Ascending aorta (tissue), 2 donors: Measurements from ENCODE around the gene EN2. TPM values are rescaled to one million over a fixed set of nuclear protein-coding genes. Genes with fewer than 3 reads are reported as not detected.
"Not testable (repeated sequence)": the region's sequence is repeated elsewhere in the genome, so short reads cannot be mapped to it uniquely, and the experiment has no call there.

Experiments
- DNase-seq, 2 donors: peaks; one replicate each; pipeline ENCODE4 v3.0.0-alpha.2; 2019; ENCODE audit warnings: low spot score in 2 of 2
- H3K27ac ChIP-seq, 2 donors: fragments of 200-600 bp; sonication (generic); one replicate each; pipeline ENCODE4 v1.5.1; 2016 to 2017; ENCODE audit warnings: mild to moderate bottlenecking in 1 of 2
- H3K27me3 ChIP-seq: fragments of 200-600 bp; sonication (generic); one replicate; pipeline ENCODE4 v1.5.1; 2017
- H3K36me3 ChIP-seq, 2 donors: fragments of 200-600 bp; sonication (generic); one replicate each; pipeline ENCODE4 v1.5.1; 2016
- H3K4me1 ChIP-seq, 2 donors: fragments of 200-600 bp; sonication (generic); one replicate each; pipeline ENCODE4 v1.5.1; 2016 to 2017; ENCODE audit warnings: mild to moderate bottlenecking in 1 of 2
- H3K4me3 ChIP-seq, 2 donors: fragments of 200-600 bp; sonication (generic); one replicate each; pipeline ENCODE4 v1.5.1; 2016 to 2017; ENCODE audit warnings: mild to moderate bottlenecking in 1 of 2
- H3K9me3 ChIP-seq, 2 donors: fragments of 200-600 bp; sonication (generic); one replicate each; pipeline ENCODE4 v1.5.1; 2016
- intact Hi-C: fragments of 100-400 bp; cut with DNase I; formaldehyde crosslinking; loops from one replicate; pipeline ENCODE4 v1.15.1; 2023
- total RNA-seq: library from RNA; depleted of rRNA; stranded (reverse); fragments of >200 nt; gene quantifications from one replicate; pipeline ENCODE4 v1.1.0, GENCODE V29; 2016
- TF ChIP-seq, protein P1 (sequence below), 3 experiments: fragments of 200-600 bp in 2 of 3; fragments of 450-650 bp in 1 of 3; sonication (generic) in 2 of 3; IDR thresholded peaks; one replicate each; pipeline ENCODE4 v1.5.1; 2016 to 2019; ENCODE audit warnings: antibody characterized with exemption in 3 of 3, mild to moderate bottlenecking in 1 of 3, moderate library complexity in 1 of 3

Gene EN2
- total RNA-seq, 1 donor from 2014 or later = not detected

DNA sequence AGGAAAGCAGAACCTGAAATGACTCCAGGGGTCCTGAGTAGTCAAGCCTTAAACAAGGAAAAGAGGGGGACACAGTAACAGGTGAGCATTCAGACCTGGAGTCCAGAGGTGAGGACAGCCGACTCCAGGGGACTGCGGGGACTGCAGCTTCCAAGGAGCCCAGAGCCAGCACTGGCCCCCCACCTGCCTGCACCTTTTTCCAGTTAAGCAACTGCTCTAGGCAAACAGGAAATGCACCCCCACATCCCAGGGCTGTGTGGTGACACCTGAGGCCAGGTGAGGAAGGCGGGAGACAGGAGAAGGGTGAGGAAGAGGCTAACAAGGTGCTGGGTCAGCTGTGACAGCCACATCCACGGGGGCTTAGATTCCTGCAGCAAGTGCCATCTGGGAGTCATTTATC lies 20.1 kb upstream of the EN2 start:
- DNase-seq = no peak
- Histone ChIP-seq H3K36me3 (no peaks in the 10 kb centered on the region), H3K27ac (no peak overlapping the region), H3K4me1 (no peaks in the 10 kb centered on the region), H3K9me3 (no peaks in the 10 kb centered on the region), H3K4me3 (no peak overlapping the region), H3K27me3 (no peaks in the 10 kb centered on the region)
- intact Hi-C loops = no loop called here
- TF ChIP-seq, protein P1, sequence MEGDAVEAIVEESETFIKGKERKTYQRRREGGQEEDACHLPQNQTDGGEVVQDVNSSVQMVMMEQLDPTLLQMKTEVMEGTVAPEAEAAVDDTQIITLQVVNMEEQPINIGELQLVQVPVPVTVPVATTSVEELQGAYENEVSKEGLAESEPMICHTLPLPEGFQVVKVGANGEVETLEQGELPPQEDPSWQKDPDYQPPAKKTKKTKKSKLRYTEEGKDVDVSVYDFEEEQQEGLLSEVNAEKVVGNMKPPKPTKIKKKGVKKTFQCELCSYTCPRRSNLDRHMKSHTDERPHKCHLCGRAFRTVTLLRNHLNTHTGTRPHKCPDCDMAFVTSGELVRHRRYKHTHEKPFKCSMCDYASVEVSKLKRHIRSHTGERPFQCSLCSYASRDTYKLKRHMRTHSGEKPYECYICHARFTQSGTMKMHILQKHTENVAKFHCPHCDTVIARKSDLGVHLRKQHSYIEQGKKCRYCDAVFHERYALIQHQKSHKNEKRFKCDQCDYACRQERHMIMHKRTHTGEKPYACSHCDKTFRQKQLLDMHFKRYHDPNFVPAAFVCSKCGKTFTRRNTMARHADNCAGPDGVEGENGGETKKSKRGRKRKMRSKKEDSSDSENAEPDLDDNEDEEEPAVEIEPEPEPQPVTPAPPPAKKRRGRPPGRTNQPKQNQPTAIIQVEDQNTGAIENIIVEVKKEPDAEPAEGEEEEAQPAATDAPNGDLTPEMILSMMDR (IDR thresholded peaks at IDR 0.05) = no peak

DNA sequence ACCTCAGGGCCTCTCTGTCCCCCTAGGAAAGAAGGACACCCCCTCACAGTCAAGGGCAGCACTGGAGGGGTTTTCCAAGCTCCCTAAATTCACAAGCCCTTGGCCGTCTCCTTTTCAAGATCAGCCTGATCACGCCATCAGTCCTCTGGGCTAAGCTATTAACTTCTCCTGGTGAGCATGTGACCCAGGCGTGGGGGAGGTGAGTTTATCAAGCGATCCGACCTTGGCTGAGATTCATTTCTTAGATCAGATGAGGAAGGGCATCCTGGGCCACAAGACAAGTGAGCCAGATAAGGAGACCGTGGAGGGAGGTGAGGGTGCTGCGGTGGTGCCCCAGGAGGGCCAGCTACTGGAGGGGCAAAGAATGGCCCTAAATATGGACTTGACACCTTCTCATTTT lies 19.2 kb upstream of the EN2 start:
- Histone ChIP-seq H3K4me1 (no peaks in the 10 kb centered on the region), H3K27ac (no peak overlapping the region), H3K36me3 (no peaks in the 10 kb centered on the region), H3K4me3 (no peak overlapping the region), H3K9me3 (no peaks in the 10 kb centered on the region), H3K27me3 (no peaks in the 10 kb centered on the region)
- TF ChIP-seq, protein P1 (IDR thresholded peaks at IDR 0.05) = no peak
- intact Hi-C loops = no loop called here
- no peak for DNase-seq

DNA sequence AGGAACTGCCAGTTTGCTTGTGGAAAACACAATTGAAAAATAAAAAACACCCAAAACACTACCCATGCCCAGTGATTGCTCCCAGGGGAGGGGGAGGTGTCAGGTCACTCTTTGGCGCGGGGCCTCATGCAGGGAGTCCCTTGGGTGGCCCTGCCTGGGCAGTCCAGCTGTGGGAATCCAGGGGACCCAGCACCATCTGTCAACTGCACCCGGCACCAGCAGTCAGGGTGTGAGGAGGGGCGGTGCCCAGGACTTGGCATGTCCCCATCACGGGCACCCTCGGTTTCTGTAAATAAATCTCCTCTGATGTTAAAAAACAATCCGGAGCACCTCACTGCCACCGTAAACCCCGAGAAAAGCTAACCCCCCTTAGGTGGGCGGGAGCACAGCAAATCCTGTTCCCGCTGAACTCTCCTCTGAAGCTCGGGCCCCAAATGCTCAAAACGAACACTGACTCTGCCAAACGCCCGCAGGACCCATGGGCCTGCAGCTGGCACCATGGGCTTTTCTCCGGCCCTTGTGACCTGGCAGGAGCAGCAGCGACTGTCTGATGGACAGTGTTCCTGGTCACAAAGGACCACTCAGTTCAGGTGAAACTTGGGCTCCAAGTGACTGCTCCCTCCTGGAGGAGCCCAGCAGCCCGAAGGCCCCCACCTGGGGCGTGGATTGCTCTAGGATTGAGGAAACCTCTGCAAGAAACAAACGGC lies 18.5 kb upstream of the EN2 start:
- intact Hi-C loops = no loop called here
- no peaks in the 10 kb centered on the region for H3K4me1 ChIP-seq
- H3K9me3 ChIP-seq = no peaks in the 10 kb centered on the region
- no peak overlapping the region for H3K27ac ChIP-seq
- no peaks in the 10 kb centered on the region for H3K36me3 ChIP-seq
- DNase-seq = no peak
- H3K27me3 ChIP-seq = no peaks in the 10 kb centered on the region
- TF ChIP-seq, protein P1 (IDR thresholded peaks at IDR 0.05) = no peak
- no peak overlapping the region for H3K4me3 ChIP-seq

DNA sequence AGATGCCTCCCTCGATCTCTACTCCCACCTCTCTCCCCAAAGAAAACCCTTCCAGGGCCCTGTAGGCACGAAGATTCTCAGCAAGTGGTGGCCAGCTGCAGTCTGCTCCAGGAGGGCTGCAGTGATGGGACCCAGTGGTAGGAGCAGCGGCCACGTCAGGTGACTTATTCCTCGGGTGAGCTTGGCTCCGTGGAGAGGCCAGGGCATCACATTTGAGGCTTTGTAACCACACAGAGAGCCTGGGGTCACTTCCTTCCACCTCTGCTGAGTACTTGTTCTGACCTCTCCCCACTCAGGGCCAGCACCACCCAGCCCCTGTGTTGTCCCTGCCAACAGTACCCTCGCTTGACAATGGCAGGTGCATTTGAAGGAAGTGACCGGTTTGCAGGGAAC lies 17.9 kb upstream of the EN2 start:
- no peak overlapping the region for H3K27ac ChIP-seq
- no peaks in the 10 kb centered on the region for H3K4me1 ChIP-seq
- intact Hi-C loops = no loop called here
- TF ChIP-seq, protein P1 (IDR thresholded peaks at IDR 0.05) = no peak
- no peak for DNase-seq
- no peak overlapping the region for H3K4me3 ChIP-seq
- H3K9me3 ChIP-seq = no peaks in the 10 kb centered on the region
- no peaks in the 10 kb centered on the region for H3K27me3 ChIP-seq
- H3K36me3 ChIP-seq = no peaks in the 10 kb centered on the region

DNA sequence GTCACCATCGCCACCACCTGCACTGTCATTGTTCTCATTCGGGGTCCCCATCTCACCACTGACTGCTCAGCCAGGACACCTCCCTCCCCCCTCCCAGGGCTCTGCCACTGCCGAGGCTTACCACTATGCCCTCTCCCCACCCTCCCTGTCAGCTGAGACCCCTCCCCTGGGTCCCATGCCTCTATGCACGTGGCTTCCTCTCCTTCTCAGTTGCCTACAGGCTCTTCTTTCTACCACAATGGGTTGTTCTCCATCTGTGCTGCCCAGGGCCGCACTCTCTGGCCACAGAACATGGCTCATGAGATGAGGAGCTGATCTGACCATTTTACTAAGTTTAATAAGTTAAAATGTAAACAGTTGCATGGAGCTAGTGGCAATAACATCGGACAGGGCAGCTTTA lies 16.1 kb upstream of the EN2 start:
- intact Hi-C loops = no loop called here
- Histone ChIP-seq H3K4me1 (no peaks in the 10 kb centered on the region), H3K9me3 (no peaks in the 10 kb centered on the region), H3K4me3 (no peak overlapping the region), H3K36me3 (no peaks in the 10 kb centered on the region), H3K27me3 (no peaks in the 10 kb centered on the region), H3K27ac (no peak overlapping the region)
- TF ChIP-seq, protein P1 (IDR thresholded peaks at IDR 0.05) = no peak
- DNase-seq = no peak

DNA sequence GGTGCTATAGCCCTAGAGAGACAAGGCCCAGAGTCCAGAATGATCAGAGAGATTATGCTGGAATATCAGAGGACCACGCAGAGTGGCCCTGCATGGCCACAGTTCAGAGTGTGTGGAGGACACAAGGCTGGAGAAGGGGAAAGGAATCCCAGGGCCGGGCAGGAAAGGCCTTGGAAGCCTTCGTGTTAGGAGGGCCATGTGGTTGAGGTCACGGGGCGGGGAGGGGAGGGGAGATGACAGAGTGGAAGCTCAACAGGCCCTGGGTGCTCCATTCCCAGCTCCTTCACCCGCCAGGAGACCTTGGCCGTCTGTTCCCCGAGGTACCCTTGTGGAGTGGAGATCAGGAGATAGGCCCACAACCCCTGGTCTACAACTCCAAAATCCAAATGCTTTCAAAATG lies 13.2 kb upstream of the EN2 start:
- H3K9me3 ChIP-seq = no peaks in the 10 kb centered on the region
- H3K36me3 ChIP-seq = no peaks in the 10 kb centered on the region
- no peak overlapping the region for H3K4me3 ChIP-seq
- DNase-seq = no peak
- no peak overlapping the region for H3K27ac ChIP-seq
- H3K27me3 ChIP-seq = peaks cover 8% of the 10 kb centered on the region
- intact Hi-C loops = no loop called here
- no peaks in the 10 kb centered on the region for H3K4me1 ChIP-seq
- TF ChIP-seq, protein P1 (IDR thresholded peaks at IDR 0.05) = no peak

DNA sequence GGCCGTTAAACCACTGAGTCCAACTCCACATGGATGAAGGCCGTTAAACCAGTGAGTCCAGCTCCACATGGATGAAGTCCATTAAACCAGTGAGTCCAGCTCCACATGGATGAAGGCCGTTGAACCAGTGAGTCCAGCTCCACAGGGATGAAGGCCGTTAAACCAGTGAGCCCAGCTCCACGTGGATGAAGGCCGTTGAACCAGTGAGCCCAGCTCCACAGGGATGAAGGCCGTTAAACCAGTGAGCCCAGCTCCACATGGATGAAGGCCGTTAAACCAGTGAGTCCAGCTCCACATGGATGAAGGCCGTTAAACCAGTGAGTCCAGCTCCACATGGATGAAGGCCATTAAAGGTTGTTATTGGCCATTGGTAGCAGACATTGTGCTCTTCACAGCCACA lies 12.3 kb upstream of the EN2 start:
- H3K27me3 ChIP-seq = peaks cover 15% of the 10 kb centered on the region
- H3K36me3 ChIP-seq, H3K9me3 ChIP-seq, intact Hi-C loops, H3K4me3 ChIP-seq, H3K27ac ChIP-seq, H3K4me1 ChIP-seq, DNase-seq: not testable (repeated sequence)
